GM11168 (cell line): ENCODE measurements around the gene NOTCH3.

Source experiments
- in situ Hi-C: fragments of 300-500 bp; cut with MboI; formaldehyde crosslinking; loops from one replicate; pipeline ENCODE4 v1.12.0; 2022; ENCODE audit warnings: low sequenced_read_pairs; ENCODE audit not compliant: unreplicated experiment

NOTCH3 gene

DNA sequence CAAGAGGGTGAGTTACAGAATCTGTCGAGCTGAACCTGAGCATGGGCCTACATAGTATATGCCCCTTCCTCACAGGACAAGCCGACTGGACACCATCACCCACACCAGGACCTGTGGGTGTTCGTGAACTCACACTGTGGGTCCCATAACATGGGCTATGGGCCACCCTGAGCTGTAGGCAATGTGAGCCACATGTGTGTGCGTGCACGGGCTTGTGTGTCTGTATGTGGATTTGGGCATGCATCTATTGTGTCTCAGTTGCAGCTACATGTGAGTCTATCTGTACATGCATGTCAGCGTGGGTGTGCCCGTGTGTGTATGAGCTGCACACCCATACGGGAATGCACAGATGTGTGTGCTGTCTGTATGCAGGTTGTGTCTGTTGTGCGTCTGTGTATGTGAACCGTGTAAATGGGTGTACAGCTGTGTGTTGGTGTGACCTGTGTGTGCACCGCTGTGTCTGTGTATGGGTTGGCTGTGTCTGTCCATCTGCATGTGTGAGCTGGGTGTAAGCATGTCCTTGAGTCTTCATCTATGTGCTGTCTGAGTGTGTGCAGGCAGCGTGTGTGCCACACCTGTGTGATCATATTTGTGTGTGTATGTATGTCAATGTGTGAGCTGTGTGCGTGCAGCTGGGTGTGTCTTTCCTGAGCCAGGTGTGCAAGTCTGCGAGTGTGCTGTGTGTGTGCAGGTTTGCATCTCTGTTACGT lies 1.7 kb downstream of the NOTCH3 start:
- in situ Hi-C loops: no loop called here

DNA sequence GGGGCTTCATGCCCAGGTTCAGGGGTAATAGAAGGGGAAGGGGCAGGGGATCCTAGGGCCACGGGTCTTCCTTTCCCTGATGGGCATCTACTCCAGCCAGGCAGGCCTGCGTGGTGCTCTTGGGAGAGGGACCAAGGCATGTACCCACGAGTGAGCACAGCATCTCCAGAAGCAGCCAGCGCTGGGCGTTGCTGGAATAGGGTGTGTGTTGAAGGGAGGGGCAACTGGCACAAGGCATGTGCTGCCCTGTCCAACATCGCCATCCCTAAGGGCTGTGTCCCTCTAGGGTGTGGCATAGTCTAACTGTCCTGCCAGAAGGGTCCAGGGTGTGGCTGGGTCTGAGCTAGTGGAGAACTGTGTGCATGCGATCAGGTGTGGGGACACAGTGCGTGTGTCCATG lies 2.9 kb downstream of the NOTCH3 start:
- in situ Hi-C loops: no loop called here

DNA sequence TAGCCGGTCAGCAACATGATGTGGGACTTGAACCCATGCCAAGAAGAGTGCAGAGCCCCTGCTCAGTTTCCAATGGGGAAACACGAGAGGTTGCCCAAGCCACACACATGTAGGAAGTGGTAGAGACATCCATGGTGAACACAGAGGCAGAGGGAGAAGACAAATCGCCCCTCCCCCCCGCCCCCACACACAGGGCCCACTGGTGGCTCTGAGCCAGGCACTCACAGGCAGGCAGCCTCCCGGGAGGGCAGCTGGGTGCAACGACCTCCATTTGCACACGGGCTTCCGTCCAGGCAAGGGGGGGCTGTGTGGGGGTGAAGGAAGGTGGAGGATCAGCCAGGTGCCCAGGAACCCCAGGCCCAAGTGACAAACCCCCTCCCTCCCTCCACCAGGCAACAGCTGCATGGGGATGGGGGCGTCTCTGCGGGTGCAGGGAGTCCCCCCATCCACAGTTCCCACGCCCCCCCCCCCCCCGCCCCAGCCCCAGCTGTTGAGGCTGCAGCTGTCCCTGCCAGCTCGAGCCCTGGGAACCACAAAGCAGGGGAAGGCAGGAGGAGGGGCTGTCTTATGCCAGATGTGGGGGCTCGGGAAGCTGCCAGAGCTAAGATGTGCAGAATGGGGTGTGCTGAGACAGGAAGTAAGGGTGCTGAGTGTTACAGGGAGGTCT lies 3.4 kb downstream of the NOTCH3 start:
- in situ Hi-C loops: no loop called here

DNA sequence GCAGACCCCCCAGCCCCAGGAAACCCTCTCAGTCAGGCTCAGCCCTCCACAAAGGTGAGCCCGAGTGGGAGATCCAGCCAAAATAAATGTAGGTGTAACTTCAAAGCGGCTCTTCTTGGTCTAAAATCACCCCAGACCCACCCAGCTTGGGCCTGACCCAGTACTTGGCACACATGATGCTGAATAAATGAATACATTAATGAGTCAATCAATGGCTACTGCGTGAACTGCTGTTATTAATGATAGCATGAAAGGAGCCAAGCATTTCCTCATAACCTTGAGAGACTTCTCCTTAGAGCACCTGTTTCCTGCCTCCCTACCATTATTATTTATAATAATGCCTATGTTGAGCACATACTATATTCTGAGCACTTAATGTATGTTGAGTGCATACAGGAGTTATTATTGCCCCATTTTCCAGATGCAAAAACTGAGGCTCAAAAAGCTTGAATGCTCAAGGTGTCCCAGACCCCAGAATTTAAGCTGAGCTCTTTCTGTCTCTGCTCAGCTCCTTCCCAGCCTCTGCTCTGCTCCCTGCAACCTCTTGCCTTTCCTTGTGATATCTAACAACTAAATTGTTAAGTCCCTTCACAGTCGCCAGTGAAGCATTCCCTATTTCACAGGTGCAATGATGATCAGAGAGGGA lies 4.3 kb downstream of the NOTCH3 start:
- in situ Hi-C loops: no loop called here

DNA sequence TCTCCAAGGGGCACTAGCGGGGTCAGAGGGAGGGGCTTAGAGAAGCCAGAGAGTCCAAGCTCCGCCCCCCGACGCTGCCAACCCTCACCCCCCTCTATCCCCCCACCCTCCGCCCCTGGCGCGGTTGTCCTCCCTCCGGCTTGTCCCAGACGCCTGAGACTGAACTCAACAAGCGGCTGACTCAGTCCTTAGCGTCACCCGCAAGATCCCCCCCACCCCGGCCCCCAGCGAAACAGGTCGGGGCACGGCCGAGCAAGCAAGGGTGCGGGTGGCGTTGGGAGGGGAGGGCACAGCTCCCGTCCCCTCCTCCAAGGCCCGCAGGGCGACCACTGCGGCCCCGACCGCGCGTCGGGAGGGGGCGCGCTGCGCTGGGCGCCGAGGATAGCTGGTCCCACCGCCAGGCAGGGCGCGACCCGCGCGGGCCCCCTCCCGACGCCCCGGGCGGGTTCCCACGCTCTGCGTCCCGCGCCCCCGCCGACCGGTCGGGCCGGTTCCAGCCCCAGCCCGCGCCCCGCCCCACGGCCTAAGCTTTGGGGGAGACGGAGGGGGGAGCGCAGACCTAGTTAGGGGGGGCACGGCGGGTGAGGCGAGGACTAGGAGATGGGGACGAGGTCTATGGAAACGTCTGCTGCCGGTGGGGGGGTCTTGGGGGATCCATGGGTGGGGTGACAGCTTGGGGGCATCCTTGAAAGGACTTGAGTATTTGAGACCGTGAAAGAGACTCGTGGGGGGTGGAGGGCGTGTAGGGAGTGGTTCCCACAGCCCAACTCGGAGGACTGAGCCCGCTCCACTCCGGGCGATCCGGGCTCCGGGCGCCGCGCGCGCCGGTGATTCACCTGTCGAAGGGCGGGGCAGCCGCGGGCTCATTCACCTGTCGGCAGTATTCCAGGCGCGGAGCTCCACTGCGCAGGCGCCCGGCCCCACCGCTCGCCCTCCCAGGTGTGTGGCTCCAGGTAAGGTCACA lies 5.1 kb downstream of the NOTCH3 start:
- in situ Hi-C loops: no loop called here

DNA sequence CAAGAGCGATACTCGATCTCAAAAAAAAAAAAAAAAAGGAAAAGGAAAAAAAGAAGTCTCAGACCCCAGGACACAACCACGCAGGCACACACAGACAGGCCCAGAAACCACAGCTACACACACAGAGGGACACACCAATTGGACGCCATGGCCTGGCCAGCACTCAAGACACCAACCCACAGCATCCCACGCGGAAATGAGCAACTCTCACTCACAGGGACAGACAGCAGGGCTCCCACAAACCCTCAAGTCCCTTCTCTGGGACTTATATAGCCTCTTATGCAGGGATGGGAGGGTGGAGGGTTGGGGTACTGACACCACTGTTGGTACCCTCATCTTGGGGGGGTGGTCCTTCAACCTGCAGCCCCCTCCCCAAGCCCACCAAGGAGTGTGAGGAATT lies 5.9 kb downstream of the NOTCH3 start:
- in situ Hi-C loops: no loop called here

DNA sequence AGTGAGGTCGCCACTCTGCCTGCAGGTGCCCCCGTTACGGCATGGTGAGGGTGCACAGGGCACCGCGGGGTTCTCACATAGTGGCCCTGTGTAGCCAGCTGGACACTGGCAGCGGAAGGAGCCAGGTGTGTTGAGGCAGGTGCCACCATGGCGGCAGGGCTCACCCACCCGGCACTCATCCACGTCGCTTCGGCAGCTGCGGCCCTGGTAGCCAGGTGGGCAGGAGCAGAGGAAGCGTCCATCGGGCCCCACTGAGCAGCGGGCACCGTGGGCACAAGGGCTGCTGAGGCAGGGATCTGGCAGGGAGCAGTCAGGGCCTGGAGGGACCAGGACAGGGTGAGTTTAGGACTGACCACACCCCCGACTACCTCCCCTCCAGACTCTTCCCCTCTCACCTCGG lies 8.8 kb downstream of the NOTCH3 start:
- in situ Hi-C loops: no loop called here

DNA sequence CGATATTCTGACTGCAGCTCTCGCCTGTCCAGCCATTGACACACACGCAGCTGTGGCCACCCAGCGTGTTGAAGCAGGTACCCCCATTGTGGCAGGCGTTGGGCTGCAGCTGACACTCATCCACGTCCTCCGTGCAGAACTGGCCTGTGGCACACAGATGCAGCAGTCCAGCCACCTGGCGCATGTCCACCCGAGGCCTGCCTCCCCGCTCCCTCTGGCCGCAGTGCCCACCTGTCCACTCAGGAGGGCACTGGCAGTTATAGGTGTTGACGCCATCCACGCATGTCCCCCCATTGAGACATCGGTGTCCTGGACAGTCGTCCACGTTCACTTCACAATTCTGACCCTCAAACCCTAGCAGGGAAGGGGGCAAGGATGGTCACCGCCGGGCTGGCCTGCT lies 9.3 kb downstream of the NOTCH3 start:
- in situ Hi-C loops: no loop called here

DNA sequence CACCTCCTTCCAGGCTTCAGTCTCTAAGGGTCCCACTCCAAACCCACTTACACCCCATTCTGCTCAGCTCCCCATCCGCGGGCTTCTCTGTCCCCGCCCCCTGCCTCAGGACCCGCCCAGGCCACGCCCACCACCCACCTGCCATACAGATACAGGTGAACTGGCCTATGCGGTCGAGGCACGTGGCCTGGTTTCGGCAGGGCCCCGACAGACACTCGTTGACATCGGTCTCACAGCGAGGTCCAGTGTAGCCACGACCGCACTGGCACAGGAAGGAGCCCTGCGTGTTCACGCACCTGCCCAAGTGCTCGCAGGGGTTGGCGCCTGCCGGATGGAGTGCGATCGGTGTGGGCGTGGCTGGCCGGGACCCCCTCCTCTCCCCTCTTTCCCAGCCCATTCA lies 11.9 kb downstream of the NOTCH3 start:
- in situ Hi-C loops: no loop called here

DNA sequence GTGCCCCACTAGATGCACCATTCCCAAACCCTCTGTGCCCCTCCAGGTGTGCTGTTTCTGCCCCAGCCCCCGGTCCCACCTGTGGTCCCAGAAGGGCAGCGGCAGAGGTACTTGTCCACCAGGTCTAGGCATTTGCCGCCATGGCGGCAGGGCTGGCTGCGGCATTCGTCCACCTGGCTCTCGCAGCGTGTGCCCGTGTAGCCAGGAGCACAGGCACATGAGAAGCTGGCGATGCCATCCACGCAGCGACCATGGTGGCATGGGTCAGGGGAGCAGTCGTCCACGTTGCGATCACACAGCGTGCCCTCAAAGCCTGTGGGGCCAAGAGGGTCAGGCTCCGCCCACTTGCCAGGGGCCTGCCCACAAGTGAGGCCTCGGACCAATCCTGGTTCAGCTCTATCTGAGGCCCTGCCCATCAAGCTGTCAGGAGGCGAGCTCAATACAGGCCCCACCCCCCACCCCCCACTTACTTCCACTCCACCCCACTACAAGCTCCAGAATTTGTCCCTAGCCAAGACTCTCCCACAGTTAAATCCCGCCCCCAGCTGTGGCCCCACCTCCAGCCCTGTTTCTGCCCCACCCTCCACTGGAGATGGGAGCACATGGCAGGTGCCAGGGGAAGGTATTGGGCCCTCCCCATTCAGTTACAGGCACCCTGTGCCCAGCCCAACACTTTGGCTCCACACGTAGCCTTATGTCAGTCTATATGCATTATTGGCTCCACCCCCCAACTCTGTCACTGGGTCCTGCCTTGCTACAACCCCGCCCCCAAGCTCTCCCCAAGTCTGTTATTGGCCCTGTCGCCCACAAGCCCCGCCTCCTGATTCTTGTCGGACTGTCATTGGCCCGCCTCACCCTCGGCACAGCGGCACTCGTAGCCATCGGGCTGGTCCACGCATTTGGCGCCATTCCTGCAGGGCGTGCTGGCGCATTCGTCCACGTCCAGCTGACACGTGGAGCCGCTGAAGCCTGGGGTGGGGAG lies 13.5 kb downstream of the NOTCH3 start:
- in situ Hi-C loops: no loop called here

DNA sequence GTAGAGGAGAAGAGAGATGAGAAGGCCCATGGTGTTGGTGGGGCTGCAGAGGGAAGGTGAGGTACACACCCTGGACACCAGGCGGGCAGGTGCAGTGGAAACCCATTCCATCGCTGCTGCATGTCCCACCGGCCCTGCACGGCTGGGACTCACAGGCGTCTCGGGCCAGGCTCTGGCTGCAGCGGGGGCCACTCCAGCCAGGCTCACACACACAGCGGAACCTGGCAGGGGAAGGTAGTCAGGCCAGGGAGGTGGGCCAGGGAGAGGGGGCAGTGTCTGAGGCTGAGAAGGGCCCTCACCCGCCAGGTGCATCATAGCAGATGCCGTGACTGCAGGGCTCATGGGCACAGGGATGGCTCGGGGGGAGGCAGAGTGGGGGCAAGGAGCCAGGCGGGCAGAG lies 15.6 kb downstream of the NOTCH3 start:
- in situ Hi-C loops: no loop called here

DNA sequence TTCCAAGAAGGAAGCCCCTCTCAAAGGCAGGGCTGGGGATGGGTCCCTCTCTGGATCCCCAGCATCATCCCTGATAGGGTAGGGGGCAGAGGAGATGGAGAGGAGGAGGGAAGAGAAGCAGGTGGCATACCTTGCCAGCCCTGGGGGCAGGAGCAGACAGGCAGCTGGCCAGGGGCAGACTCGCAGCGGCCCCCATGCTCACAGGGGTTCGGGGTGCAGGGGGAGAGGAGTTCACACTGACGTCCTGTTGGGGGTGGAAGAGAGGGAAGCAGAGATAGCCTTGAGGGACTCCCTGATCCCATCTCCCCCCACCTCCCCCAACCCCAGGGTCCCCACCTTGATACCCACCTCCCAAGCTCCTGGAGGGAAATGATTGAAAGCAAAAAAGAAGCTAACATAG lies 16.0 kb downstream of the NOTCH3 start:
- in situ Hi-C loops: no loop called here

DNA sequence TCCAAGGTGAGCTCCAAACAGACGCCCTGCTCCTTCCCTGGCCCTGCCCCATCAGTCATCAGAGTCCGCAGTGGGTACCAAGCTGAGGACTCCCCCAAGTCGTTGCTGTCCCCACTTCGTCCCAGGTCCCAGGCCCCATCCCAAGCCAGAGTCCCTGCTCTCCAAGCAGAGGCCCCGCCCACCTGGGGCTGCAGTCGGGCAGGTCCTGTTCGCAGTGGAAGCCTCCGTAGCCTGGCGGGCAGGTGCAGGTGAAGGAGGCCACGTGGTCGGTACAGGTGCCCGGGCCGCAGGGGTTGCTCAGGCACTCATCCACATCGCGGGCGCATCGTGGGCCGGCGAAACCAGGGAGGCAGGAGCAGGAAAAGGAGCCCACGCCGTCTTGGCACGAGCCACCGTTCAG lies 19.4 kb downstream of the NOTCH3 start:
- in situ Hi-C loops: no loop called here

DNA sequence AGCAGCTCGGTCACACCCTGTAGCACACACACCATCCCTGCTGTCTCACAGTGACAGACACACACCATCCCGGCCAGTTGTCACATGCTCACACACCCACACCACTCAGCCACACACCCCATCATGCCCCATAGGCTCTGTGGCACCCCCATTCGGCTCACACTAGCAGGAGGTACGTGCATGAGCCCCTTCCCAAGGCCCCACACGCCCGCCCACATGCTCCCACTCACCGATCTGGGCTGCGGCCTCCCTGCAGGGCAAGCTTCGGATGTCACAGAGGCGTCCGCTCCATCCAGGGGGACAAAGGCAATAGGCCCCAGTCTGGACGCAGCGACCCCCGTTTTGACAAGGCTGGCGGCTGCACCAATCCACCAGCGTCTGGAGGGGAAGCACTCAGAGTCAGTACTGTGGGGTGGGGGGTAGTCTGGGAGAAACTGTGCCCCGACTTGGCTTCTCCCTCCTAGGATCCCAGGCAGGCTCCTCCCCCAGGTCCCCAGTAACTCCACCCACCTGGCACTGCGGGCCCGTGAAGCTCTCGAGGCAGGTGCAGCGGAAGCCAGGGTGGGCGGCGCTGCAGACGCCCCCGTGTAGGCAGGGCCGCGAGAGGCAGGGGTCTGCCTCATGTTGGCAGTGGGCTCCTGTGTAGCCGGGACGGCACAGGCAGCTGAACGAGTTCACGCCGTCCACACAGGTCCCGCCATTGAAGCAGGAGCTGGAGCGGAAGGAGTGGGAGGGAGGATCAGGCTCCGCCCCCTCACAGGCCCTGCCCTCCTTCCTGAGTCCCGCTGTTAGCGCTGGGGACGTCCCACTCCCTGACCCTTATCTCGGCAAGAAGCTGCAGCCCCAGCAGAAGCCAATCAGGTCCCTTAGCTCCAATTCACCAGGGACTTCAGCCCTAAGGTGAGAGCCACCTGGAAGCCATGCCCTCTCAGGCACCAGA lies 20.1 kb downstream of the NOTCH3 start:
- in situ Hi-C loops: no loop called here

DNA sequence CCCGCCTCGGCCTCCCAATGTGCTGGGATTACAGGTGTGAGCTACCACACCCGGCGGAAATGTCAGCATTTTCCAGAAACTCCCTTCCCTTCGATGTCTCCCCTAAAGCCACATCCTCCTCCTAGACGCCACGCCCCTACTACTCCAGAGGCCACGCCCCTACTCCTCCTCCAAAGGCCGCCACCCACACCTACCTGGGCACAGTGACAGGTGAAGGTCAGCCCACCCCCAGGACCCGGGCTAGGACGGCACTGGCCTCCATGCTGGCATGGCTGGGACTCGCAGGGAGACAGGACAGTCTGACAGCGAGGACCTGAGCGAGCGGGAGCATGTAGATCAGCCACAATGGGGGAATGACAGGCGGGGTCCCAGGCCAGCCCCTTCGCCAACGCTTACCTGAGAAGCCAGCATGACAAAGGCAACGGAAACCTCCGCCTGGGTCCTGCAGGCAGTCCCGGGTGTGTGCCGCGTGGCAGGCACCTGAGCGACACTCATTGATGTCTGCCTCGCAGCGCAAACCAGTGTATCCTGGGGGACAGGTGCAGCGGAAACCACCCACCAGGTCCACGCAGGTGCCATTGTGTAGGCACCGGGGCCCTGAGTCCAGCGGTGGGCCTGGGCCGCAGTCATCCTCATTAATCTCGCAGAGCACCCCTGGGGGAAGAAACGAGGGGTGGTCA lies 22.0 kb downstream of the NOTCH3 start:
- in situ Hi-C loops: loop anchor here (10.0 kb wide), 1 partner anchor 376 kb away; no protein-coding TSS in a partner anchor

DNA sequence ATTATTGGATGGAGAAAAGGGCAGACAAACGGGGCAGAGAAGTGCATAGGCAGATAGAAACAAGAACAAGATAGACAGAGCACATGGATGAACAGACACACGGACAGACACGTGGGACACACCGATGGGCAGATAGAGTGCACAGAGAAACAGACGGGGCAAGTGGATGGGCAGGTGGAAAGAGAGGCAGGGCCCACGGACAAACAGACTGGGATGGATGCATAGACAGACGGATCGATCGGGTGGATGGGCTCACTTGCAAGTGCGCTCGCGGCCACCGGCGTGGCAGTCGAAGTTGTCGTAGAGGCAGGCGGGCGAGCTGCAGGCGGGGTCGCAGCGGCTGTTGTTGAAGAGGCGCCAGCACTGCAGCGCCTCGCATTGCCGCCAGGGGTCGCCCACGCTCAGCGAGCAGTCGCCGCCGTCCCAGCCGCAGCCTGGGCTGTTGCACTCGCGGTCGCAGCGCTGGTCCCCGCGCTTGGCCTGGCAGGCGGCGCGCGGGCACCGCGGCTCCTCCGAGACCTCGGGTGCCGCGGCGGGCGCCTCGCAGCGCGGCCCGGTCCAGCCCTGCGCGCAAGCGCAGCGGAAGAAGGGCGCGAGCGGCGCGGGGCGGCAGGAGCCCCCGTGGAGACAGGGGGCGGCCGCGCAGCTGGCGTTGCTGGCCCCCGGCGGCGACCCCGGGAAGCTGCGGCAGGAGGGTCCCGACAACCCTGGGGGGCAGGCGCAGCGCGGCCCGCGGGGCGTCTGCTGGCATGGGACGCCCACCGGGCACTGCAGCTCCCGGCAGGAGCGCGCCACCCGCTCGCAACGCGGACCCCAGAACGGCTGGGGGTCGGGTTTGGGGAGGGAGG lies 23.3 kb downstream of the NOTCH3 start:
- in situ Hi-C loops: loop anchor here (10.0 kb wide), 1 partner anchor 377 kb away; no protein-coding TSS in a partner anchor

DNA sequence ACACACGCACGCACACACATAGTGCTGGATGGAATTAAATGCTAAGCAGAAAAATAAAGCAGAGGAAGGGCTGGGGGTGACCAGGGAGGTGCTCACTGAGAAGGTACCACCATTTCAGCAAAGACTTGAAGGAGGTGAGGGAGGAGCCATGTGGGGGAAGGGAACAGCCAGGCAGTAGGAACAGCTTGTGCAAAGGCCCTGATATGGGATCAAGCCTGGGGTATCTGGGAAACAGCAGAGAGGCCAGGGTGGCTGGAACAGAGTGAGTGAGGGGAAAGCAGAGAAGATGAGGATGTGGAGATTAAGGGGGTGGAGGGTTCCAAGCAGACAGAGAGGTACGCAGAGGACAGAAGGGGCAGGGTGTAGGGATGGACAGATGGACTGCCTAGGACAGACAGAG lies 25.2 kb downstream of the NOTCH3 start:
- in situ Hi-C loops: loop anchor here (10.0 kb wide), 1 partner anchor 379 kb away; no protein-coding TSS in a partner anchor
